ENCODE results near the gene ELP1. TPM values are rescaled to one million over a fixed set of nuclear protein-coding genes. Genes with fewer than 3 reads are reported as not detected.
"Not testable (repeated sequence)": the region's sequence is repeated elsewhere in the genome, so short reads cannot be mapped to it uniquely, and the experiment has no call there.

The ELP1 gene
- total RNA-seq, 4 donors from 2014 or later: 9.4 to 24.3 (median 13.5) TPM

DNA sequence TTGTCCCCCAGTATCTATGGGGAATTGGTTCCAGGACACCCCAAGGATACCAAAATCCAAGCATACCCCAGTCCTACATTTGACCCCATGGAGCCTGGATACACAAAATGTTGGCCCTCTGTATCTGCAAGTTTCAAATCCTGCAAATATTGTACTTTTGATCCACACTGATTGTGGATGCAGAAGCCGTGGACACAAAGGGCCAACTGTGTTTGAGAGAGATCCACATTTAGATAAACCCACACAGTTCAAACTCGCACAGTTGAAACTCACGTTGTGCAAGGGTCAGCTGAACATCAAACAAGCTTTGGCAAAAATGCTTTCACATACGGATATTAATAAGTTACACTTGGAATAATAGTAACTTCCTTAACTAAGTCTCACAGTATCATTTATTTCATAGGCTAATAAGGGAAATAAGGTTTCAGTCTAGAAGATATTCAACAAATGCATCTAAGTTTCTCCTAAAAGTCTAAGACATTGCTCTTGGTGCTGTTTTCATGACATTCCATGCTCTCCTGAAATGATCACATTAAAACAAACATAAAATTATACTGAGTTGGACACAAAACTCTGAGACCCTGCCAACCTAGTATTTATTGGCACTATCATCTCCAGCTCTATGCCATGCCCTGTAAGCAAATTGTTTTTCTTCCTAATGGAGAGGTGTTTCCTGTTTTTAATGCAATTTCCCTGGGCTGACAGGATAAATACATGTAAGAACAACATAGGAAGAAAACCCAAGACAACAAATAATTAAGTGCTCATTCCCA, 39.5 kb downstream of the ELP1 start:
- no peak for TF ChIP-seq POLR2A (IDR thresholded peaks at IDR 0.05)
- TF ChIP-seq, protein P1, sequence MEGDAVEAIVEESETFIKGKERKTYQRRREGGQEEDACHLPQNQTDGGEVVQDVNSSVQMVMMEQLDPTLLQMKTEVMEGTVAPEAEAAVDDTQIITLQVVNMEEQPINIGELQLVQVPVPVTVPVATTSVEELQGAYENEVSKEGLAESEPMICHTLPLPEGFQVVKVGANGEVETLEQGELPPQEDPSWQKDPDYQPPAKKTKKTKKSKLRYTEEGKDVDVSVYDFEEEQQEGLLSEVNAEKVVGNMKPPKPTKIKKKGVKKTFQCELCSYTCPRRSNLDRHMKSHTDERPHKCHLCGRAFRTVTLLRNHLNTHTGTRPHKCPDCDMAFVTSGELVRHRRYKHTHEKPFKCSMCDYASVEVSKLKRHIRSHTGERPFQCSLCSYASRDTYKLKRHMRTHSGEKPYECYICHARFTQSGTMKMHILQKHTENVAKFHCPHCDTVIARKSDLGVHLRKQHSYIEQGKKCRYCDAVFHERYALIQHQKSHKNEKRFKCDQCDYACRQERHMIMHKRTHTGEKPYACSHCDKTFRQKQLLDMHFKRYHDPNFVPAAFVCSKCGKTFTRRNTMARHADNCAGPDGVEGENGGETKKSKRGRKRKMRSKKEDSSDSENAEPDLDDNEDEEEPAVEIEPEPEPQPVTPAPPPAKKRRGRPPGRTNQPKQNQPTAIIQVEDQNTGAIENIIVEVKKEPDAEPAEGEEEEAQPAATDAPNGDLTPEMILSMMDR (IDR thresholded peaks at IDR 0.05 in 4 of 5, conservative IDR thresholded peaks at IDR 0.05 in 1 of 5): no peak
- no peaks in the 10 kb centered on the region for H3K27me3 ChIP-seq
- in situ Hi-C loops (cut with MboI; ENCODE audit: low sequenced_read_pairs in 4 of 4): no loop called here
- DNase-seq: no peak
- ATAC-seq: no peak
- H3K4me3 ChIP-seq: no peak overlapping the region
- H3K36me3 ChIP-seq: peaks cover 0 to 96% of the 10 kb centered on the region in 2 donors
- intact Hi-C loops (cut with DNase I; ENCODE audit: low total_unique reads): no loop called here
- H3K4me1 ChIP-seq: no peaks in the 10 kb centered on the region
- H3K9me3 ChIP-seq: no peaks in the 10 kb centered on the region
- no peak overlapping the region for H3K27ac ChIP-seq

- ATAC-seq: no peak
- Histone ChIP-seq H3K36me3 (peaks cover 0 to 59% of the 10 kb centered on the region in 2 donors), H3K27ac (no peak overlapping the region), H3K27me3 (no peaks in the 10 kb centered on the region), H3K9me3 (no peaks in the 10 kb centered on the region), H3K4me3 (no peak overlapping the region), H3K4me1 (no peaks in the 10 kb centered on the region)
- in situ Hi-C loops (cut with MboI; ENCODE audit: low sequenced_read_pairs in 4 of 4) (no loop called here), intact Hi-C loops (cut with DNase I; ENCODE audit: low total_unique reads) (no loop called here)
- DNase-seq: no peak
- TF ChIP-seq, protein P1 (IDR thresholded peaks at IDR 0.05 in 4 of 5, conservative IDR thresholded peaks at IDR 0.05 in 1 of 5): no peak
- no peak for TF ChIP-seq POLR2A (IDR thresholded peaks at IDR 0.05)
Measured at GRCh38 chr9:108889649-108890067, 44.3 kb downstream of the ELP1 start.

DNA sequence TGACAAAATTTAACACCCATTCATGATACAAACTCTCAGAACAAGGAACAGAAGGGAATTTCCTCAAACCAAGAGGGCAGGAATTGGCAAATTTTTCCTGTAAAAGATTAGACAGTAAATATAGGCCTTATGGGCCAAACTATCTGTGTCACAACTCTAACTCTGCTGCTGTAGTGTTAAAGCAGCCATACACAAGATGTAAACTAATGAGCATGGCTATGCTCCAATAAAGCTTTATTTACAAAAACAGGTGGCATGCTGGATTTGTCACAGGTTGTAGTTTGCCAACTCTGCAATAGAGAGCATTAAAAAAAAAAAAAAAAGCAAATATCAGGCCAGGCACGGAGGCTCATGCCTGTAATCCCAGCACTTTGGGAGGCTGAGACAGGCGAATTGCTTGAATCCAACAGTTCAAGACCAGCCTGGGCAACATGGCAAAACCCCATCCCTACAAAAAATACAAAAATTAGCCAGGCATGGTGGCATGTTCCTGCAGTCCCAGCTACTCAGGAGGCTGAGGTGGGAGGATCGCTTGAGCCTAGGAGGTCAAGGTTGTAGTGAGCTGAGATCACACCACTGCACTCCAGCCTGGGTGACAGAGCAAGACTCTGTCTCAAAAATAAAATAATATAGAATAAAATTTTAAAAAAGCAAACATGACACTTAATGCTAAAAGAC, 47.2 kb downstream of the ELP1 start:
- intact Hi-C loops (cut with DNase I; ENCODE audit: low total_unique reads): not testable (repeated sequence)
- H3K36me3 ChIP-seq: peaks cover 0 to 36% of the 10 kb centered on the region in 2 donors

DNA sequence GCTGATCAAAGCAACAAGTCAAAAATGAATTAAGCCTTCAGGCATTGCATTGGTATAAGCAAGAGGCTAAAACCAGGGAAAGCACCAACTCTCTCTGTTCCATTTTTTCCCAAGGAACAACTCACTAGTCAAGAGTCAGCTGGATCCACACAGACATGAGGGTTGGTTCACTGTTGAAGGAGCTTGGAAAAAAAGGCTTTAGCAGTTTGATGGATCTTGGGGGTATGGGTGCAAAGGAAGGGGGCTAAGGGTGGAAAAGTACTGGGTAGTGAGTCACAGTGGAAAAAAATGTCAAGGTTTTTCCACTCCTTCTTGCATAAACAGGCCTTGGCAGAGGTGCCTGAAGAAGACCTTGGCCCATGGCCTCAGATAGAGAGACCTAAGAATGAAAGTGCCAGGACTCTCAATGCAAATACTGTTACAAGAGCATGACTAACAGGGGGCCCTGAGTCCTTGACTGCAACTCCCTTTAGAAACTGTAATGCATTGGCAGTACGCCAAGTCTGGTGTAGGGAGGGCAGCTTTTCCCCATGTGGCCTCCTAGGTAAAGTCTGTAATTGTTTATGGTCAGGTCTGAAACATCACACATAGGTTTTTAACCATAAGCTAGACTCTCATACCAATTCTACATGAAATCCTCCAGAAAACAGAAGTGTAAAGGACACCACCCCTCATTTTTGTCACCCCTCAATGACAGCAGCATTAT, 48.1 kb downstream of the ELP1 start:
- H3K36me3 ChIP-seq: peaks cover 0 to 35% of the 10 kb centered on the region in 2 donors
- in situ Hi-C loops (cut with MboI; ENCODE audit: low sequenced_read_pairs in 4 of 4) (no loop called here), intact Hi-C loops (cut with DNase I; ENCODE audit: low total_unique reads) (no loop called here)
- DNase-seq (no peak), ATAC-seq (no peak)
- TF ChIP-seq, protein P1 (IDR thresholded peaks at IDR 0.05 in 4 of 5, conservative IDR thresholded peaks at IDR 0.05 in 1 of 5): no peak
- no peak for TF ChIP-seq POLR2A (IDR thresholded peaks at IDR 0.05)
- peak overlapping the region in 1 of 4 donors; percentile 3 for H3K27ac ChIP-seq
- no peaks in the 10 kb centered on the region for H3K27me3 ChIP-seq
- no peaks in the 10 kb centered on the region for H3K9me3 ChIP-seq
- no peak overlapping the region for H3K4me3 ChIP-seq
- no peaks in the 10 kb centered on the region for H3K4me1 ChIP-seq

More for the DNA sequence above, 47.2 kb downstream of the ELP1 start:
- DNase-seq; H3K9me3 ChIP-seq; H3K4me1 ChIP-seq; H3K4me3 ChIP-seq; H3K27me3 ChIP-seq; in situ Hi-C loops (cut with MboI; ENCODE audit: low sequenced_read_pairs in 4 of 4); ATAC-seq: not testable (repeated sequence)
- H3K27ac ChIP-seq: peak overlapping the region in 1 of 4 donors; percentile 3

GRCh38 chr9:108884701-108885100, 49.2 kb downstream of the ELP1 start:
- no peak for DNase-seq
- in situ Hi-C loops (cut with MboI; ENCODE audit: low sequenced_read_pairs in 4 of 4): no loop called here
- no peaks in the 10 kb centered on the region for H3K9me3 ChIP-seq
- ATAC-seq: no peak
- H3K4me3 ChIP-seq: no peak overlapping the region
- TF ChIP-seq, protein P1 (IDR thresholded peaks at IDR 0.05 in 4 of 5, conservative IDR thresholded peaks at IDR 0.05 in 1 of 5): no peak
- TF ChIP-seq POLR2A (IDR thresholded peaks at IDR 0.05): no peak
- H3K27me3 ChIP-seq: no peaks in the 10 kb centered on the region
- H3K27ac ChIP-seq: no peak overlapping the region
- intact Hi-C loops (cut with DNase I; ENCODE audit: low total_unique reads): no loop called here
- H3K4me1 ChIP-seq: no peaks in the 10 kb centered on the region
- peaks cover 0 to 36% of the 10 kb centered on the region in 2 donors for H3K36me3 ChIP-seq

Data from gastrocnemius medialis (tissue), 4 donors.